A673 (cell line): Measurements from ENCODE around the gene AP3S2.

Source experiments
- EZH2 ChIP-seq: fragments of 200-600 bp; sonication (generic); IDR thresholded peaks from 2 replicates; pipeline ENCODE4 v1.6.1; 2017; ENCODE audit warnings: borderline replicate concordance, low read depth, mild to moderate bottlenecking, mixed read lengths, antibody characterized with exemption, low read length; ENCODE audit not compliant: poor library complexity, severe bottlenecking
- TF ChIP-seq, protein P1 (sequence below): fragments of 300-800, 200-600 bp; sonication (generic); conservative IDR thresholded peaks from 2 replicates; pipeline ENCODE4 v1.5.1; 2017; ENCODE audit warnings: low read depth, mild to moderate bottlenecking, antibody characterized with exemption, low read length, moderate library complexity, mixed read lengths

DNA sequence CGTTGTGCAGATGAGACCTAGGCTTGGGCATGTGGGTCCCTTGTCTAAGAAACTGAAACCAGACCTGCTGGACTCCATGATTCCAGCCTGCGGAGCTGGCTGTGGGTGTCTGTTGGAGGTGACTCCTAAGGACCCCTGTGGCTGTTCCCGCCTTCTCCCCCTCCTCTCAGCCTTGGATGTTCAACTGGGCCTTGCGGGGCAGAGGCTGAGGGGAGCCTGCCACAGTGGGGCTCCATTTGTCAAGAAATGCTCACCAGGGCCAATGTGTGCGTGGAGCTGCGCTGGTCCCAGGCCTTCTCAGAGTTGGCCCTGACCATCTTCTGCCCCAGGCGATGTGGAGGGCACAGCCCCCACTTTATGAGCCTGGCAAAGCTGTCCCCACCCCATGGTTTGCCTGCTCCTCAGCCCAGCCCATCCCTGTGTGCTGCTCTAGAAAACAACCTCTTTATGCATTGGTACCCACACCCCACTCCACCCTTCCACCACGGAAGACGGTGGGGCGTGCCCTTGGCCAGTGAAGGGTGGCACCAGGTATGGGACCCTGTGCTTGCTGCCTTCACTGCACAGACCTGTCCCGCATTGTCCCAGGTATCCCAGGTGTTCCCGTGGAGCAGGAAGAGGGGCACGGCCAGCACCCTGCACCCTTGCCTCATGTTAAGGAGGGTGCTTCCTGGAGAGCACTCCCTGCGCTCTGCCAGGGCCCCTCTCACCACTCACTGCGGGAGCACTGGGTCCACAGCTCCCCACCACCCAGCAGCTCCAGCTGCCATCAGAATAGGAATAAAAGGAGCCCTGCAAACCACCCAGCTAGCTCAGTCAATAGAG lies 109.7 kb downstream of the AP3S2 start:
- TF ChIP-seq, protein P1, sequence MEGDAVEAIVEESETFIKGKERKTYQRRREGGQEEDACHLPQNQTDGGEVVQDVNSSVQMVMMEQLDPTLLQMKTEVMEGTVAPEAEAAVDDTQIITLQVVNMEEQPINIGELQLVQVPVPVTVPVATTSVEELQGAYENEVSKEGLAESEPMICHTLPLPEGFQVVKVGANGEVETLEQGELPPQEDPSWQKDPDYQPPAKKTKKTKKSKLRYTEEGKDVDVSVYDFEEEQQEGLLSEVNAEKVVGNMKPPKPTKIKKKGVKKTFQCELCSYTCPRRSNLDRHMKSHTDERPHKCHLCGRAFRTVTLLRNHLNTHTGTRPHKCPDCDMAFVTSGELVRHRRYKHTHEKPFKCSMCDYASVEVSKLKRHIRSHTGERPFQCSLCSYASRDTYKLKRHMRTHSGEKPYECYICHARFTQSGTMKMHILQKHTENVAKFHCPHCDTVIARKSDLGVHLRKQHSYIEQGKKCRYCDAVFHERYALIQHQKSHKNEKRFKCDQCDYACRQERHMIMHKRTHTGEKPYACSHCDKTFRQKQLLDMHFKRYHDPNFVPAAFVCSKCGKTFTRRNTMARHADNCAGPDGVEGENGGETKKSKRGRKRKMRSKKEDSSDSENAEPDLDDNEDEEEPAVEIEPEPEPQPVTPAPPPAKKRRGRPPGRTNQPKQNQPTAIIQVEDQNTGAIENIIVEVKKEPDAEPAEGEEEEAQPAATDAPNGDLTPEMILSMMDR = no peak
- no peak for TF ChIP-seq EZH2
